ENCODE measurements around the gene ADRB1. TPM values are rescaled to one million over a fixed set of nuclear protein-coding genes. Genes with fewer than 3 reads are reported as not detected.

Gene ADRB1
- total RNA-seq, 3 donors from 2014 or later, result 0.66 to 2.4 (median 1.3) TPM

DNA sequence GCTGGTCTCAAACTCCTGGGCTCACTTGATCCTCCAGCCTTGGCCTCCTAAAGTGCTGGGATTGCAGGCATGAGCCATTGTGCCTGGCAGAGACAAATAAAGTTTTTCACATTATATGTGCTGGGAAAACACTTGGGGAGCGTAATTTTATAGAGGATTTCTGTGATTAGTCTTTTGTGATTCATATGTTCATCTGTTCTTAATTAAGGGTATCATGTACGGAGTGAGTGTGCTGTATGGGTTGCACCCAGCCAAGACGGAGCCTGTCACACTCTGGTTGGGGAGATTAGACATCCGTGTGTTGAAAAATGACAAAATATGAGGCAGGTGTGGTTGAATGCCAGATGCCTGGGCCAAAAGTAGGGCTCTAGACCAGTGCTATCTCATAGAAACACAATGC lies 10.3 kb downstream of the ADRB1 start:
- TF ChIP-seq POLR2A (IDR thresholded peaks at IDR 0.05), result no peak
- TF ChIP-seq, protein P1, sequence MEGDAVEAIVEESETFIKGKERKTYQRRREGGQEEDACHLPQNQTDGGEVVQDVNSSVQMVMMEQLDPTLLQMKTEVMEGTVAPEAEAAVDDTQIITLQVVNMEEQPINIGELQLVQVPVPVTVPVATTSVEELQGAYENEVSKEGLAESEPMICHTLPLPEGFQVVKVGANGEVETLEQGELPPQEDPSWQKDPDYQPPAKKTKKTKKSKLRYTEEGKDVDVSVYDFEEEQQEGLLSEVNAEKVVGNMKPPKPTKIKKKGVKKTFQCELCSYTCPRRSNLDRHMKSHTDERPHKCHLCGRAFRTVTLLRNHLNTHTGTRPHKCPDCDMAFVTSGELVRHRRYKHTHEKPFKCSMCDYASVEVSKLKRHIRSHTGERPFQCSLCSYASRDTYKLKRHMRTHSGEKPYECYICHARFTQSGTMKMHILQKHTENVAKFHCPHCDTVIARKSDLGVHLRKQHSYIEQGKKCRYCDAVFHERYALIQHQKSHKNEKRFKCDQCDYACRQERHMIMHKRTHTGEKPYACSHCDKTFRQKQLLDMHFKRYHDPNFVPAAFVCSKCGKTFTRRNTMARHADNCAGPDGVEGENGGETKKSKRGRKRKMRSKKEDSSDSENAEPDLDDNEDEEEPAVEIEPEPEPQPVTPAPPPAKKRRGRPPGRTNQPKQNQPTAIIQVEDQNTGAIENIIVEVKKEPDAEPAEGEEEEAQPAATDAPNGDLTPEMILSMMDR (IDR thresholded peaks at IDR 0.05), result no peak
- no peak for TF ChIP-seq POLR2AphosphoS5 (IDR thresholded peaks at IDR 0.05)
- H3K27me3 ChIP-seq, result no peaks in the 10 kb centered on the region
- no peak overlapping the region for H3K27ac ChIP-seq
- H3K4me1 ChIP-seq, result no peaks in the 10 kb centered on the region
- intact Hi-C loops (cut with DNase I; ENCODE audit: low total_unique reads), result no loop called here
- H3K4me3 ChIP-seq, result no peak overlapping the region
- no peaks in the 10 kb centered on the region for H3K9me3 ChIP-seq
- H3K36me3 ChIP-seq, result no peaks in the 10 kb centered on the region
- no peak for DNase-seq (ENCODE audit: low spot score in 2 of 2)

DNA sequence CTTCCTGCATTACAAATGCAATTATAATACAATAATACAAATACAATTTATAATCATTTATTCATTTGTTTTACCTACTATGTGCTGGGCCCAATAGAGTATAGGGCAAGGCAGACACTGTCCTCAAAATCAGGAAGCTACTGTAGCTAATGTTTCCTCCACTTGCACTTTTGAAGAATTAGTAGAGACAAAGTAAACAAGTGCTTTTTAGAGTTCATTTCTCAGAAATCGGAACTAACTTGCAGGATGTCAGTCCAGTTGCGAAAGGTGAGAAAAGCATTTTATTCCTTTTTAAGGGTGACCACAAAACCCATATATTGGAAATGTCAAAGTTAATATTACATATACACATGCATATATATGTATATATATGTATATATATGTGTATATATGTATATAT lies 14.2 kb downstream of the ADRB1 start:
- H3K9me3 ChIP-seq, result no peaks in the 10 kb centered on the region

DNA sequence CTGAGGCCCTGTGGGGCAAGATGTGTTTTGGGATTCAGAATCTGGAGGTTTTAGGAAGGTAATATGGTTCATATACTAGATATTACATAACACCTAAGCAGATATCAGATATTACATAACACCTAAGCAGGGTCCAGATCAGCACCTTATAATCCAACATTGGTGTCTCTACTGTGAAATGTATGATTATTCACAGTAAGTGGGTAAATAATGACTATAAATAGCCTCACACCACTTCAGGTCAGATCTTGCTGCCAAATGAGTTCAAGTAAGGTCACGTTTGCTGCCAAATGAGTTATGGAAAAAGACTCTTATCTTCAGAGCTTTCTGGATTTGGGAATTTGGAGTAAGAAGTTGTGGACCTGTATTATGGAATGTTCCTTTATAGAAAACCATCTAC lies 14.6 kb downstream of the ADRB1 start:
- TF ChIP-seq POLR2A (IDR thresholded peaks at IDR 0.05) (no peak), POLR2AphosphoS5 (IDR thresholded peaks at IDR 0.05) (no peak)
- TF ChIP-seq, protein P1 (IDR thresholded peaks at IDR 0.05), result no peak
- Histone ChIP-seq H3K36me3 (no peaks in the 10 kb centered on the region), H3K4me3 (no peak overlapping the region), H3K4me1 (no peaks in the 10 kb centered on the region), H3K27me3 (no peaks in the 10 kb centered on the region), H3K9me3 (no peaks in the 10 kb centered on the region), H3K27ac (no peak overlapping the region)
- no peak for DNase-seq (ENCODE audit: low spot score in 2 of 2)
- intact Hi-C loops (cut with DNase I; ENCODE audit: low total_unique reads), result no loop called here

More for the DNA sequence above, 14.2 kb downstream of the ADRB1 start:
- no peak overlapping the region for H3K27ac ChIP-seq
- H3K4me3 ChIP-seq, result no peak overlapping the region
- H3K36me3 ChIP-seq, result no peaks in the 10 kb centered on the region
- no peak for DNase-seq (ENCODE audit: low spot score in 2 of 2)
- H3K4me1 ChIP-seq, result no peaks in the 10 kb centered on the region
- intact Hi-C loops (cut with DNase I; ENCODE audit: low total_unique reads), result no loop called here
- TF ChIP-seq, protein P1 (IDR thresholded peaks at IDR 0.05), result no peak
- no peak for TF ChIP-seq POLR2AphosphoS5 (IDR thresholded peaks at IDR 0.05)
- TF ChIP-seq POLR2A (IDR thresholded peaks at IDR 0.05), result no peak
- no peaks in the 10 kb centered on the region for H3K27me3 ChIP-seq

DNA sequence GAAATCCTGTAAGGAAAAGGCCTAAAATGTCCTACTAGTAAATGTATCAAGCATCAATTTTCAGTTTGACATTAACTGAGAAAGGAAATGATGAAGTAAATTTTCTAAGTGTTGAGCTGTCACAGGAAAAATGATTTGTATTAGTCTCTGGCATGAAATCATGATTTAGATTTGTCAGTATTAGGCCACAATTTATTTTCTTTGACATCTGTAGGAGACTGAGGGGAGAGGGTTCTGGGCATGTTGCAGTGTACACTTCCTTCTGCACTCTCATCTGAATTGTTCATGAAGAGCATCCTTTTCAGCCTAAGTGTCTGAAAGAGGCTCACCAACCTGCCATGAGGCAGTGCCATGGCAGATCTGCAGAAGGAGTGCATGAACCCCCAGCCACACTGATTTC lies 15.9 kb downstream of the ADRB1 start:
- Histone ChIP-seq H3K4me1 (no peaks in the 10 kb centered on the region), H3K9me3 (no peaks in the 10 kb centered on the region), H3K27ac (no peak overlapping the region), H3K36me3 (no peaks in the 10 kb centered on the region), H3K27me3 (no peaks in the 10 kb centered on the region), H3K4me3 (no peak overlapping the region)
- DNase-seq (ENCODE audit: low spot score in 2 of 2), result no peak
- intact Hi-C loops (cut with DNase I; ENCODE audit: low total_unique reads), result no loop called here
- no peak for TF ChIP-seq POLR2A (IDR thresholded peaks at IDR 0.05)
- TF ChIP-seq, protein P1 (IDR thresholded peaks at IDR 0.05), result no peak

DNA sequence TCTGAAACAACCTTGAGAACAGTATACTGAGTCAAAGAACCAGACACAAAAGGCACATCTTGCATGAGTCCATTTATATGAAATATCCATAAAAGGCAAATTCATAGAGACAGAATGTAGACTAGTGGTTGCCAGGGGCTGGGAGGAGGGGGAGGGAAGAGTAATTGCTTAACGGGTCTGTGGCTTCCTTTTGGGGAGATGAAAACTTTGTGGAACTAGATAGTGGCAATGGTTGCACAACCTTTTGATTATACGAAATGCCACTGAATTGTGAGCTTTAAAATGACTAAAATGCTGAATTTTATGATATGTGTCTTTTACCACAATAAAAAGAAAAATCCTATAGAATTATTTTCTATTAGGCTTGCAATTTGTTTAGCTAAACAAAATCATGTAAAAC lies 16.8 kb downstream of the ADRB1 start:
- no peak for TF ChIP-seq POLR2AphosphoS5 (IDR thresholded peaks at IDR 0.05)
- TF ChIP-seq POLR2A (IDR thresholded peaks at IDR 0.05), result no peak
- TF ChIP-seq, protein P1 (IDR thresholded peaks at IDR 0.05), result no peak
- intact Hi-C loops (cut with DNase I; ENCODE audit: low total_unique reads), result no loop called here
- no peak for DNase-seq (ENCODE audit: low spot score in 2 of 2)

More for the DNA sequence above, 16.8 kb downstream of the ADRB1 start:
- H3K36me3 ChIP-seq, result no peaks in the 10 kb centered on the region
- no peak overlapping the region for H3K4me3 ChIP-seq
- no peaks in the 10 kb centered on the region for H3K9me3 ChIP-seq
- no peaks in the 10 kb centered on the region for H3K27me3 ChIP-seq
- no peaks in the 10 kb centered on the region for H3K4me1 ChIP-seq
- no peak overlapping the region for H3K27ac ChIP-seq

All from breast epithelium (tissue), 4 donors.